CD4-positive, alpha-beta T cell (primary cell): Measurements from ENCODE around the gene SUSD2. TPM values are rescaled to one million over a fixed set of nuclear protein-coding genes. Genes with fewer than 3 reads are reported as not detected.
A peak's percentile ranks its signal among the peaks of the same experiment; 100 is the strongest.

Experiments
- ATAC-seq: fragments of 200-7000 bp; cut with Tn5 transposase; one replicate; pipeline ENCODE4 v1.10.0; 2022; ENCODE audit warnings: mild to moderate bottlenecking; ENCODE audit not compliant: poor library complexity
- CTCF ChIA-PET: fragments of 350-600 bp; sonication (Branson Sonifier 250); formaldehyde crosslinking; loops from one replicate; lab custom pipeline; 2021; ENCODE audit warnings: antibody characterized with exemption, inconsistent platforms; lab: Charles Lee
- POLR2A ChIA-PET: fragments of 350-600 bp; sonication (Branson Sonifier 250); formaldehyde crosslinking; loops from one replicate; lab custom pipeline; 2021; ENCODE audit warnings: antibody characterized with exemption, inconsistent platforms; lab: Charles Lee
- DNase-seq, 14 experiments: peaks; one replicate each; pipeline ENCODE4 v3.0.0-alpha.2; 2013 to 2020; ENCODE audit warnings: mixed read lengths in 2 of 14
- H3K27ac ChIP-seq, 2 donors: one replicate each; pipeline versions ENCODE4 v1.5.1 to v1.7.0; 2013; ENCODE audit warnings: low read length in 2 of 2, low read depth in 1 of 2, mild to moderate bottlenecking in 1 of 2
- H3K27me3 ChIP-seq, 2 experiments: 1 replicate in 1 of 2; 2 replicates in 1 of 2; pipeline versions ENCODE4 v1.6.1 to v1.7.0; 2013; ENCODE audit warnings: low read length in 2 of 2, control low read depth in 1 of 2, mild to moderate bottlenecking in 1 of 2, moderate library complexity in 1 of 2; ENCODE audit not compliant: insufficient read depth in 2 of 2, control insufficient read depth in 1 of 2
- H3K36me3 ChIP-seq: one replicate; pipeline ENCODE4 v1.6.1; 2013; ENCODE audit warnings: low read length, control low read depth; ENCODE audit not compliant: insufficient read depth
- H3K4me1 ChIP-seq: one replicate; pipeline ENCODE4 v1.6.1; 2013; ENCODE audit warnings: low read length, control low read depth; ENCODE audit not compliant: insufficient read depth
- H3K4me3 ChIP-seq: one replicate; pipeline ENCODE4 v1.5.1; 2013; ENCODE audit warnings: mild to moderate bottlenecking, low read length, moderate library complexity
- H3K9me3 ChIP-seq, 2 experiments: 1 replicate in 1 of 2; 2 replicates in 1 of 2; pipeline versions ENCODE4 v1.6.1 to v1.7.0; 2013; ENCODE audit warnings: low read length in 2 of 2, mild to moderate bottlenecking in 2 of 2, control low read depth in 1 of 2, moderate library complexity in 1 of 2; ENCODE audit not compliant: control insufficient read depth in 1 of 2, insufficient read depth in 1 of 2
- H3K27ac Mint-ChIP-seq: one replicate; pipeline ENCODE4 v1.8.0; 2020; ENCODE audit warnings: mixed read lengths
- H3K27me3 Mint-ChIP-seq: one replicate; pipeline ENCODE4 v1.8.0; 2021; ENCODE audit warnings: mixed read lengths
- H3K36me3 Mint-ChIP-seq: one replicate; pipeline ENCODE4 v1.8.0; 2021; ENCODE audit warnings: low read depth, mixed read lengths
- H3K4me1 Mint-ChIP-seq: one replicate; pipeline ENCODE4 v1.8.0; 2021; ENCODE audit warnings: low read depth, mixed read lengths
- H3K4me3 Mint-ChIP-seq: one replicate; pipeline ENCODE4 v1.8.0; 2020; ENCODE audit warnings: mild to moderate bottlenecking, mixed read lengths
- H3K9me3 Mint-ChIP-seq: one replicate; pipeline ENCODE4 v1.8.0; 2020; ENCODE audit warnings: mixed read lengths
- intact Hi-C, 2 experiments: fragments of 100-400 bp; cut with DNase I in 1 of 2; cut with micrococcal nuclease in 1 of 2; formaldehyde crosslinking; loops; one replicate each; pipeline versions ENCODE4 v1.15.1 to v1.9.0; 2023 to 2025; cut with DNase I, micrococcal nuclease
- total RNA-seq, 174 experiments: library from RNA in 2 of 174; stranded (reverse) in 2 of 174; gene quantifications; one replicate each; pipeline ENCODE4 v1.2.3 and lab custom pipeline; 2021 to 2026
- TF ChIP-seq, protein P1 (sequence below): fragments of 200-600 bp; IDR thresholded peaks from one replicate; pipeline ENCODE4 v1.8.0; 2022; ENCODE audit warnings: antibody characterized with exemption, mild to moderate bottlenecking

SUSD2 gene
- total RNA-seq, 2 experiments from 2014 or later, result 0.80 to 1.5 TPM

GRCh38 chr22:24144778-24145085 is 36.6 kb upstream of the SUSD2 start:
- Mint-ChIP-seq H3K27me3 (no peaks in the 10 kb centered on the region), H3K27ac (peak overlapping the region; percentile 88), H3K4me1 (peaks cover 91% of the 10 kb centered on the region), H3K36me3 (peaks cover 8% of the 10 kb centered on the region), H3K9me3 (no peaks in the 10 kb centered on the region), H3K4me3 (no peak overlapping the region)
- ChIA-PET POLR2A (interaction anchor here (2.1 kb wide), 1 partner anchor 12 kb away, joined by 12 read pairs; no protein-coding TSS in a partner anchor), CTCF (interaction anchor here (2.0 kb wide), 1 partner anchor 13 kb away, joined by 9 read pairs; no protein-coding TSS in a partner anchor)
- TF ChIP-seq, protein P1, sequence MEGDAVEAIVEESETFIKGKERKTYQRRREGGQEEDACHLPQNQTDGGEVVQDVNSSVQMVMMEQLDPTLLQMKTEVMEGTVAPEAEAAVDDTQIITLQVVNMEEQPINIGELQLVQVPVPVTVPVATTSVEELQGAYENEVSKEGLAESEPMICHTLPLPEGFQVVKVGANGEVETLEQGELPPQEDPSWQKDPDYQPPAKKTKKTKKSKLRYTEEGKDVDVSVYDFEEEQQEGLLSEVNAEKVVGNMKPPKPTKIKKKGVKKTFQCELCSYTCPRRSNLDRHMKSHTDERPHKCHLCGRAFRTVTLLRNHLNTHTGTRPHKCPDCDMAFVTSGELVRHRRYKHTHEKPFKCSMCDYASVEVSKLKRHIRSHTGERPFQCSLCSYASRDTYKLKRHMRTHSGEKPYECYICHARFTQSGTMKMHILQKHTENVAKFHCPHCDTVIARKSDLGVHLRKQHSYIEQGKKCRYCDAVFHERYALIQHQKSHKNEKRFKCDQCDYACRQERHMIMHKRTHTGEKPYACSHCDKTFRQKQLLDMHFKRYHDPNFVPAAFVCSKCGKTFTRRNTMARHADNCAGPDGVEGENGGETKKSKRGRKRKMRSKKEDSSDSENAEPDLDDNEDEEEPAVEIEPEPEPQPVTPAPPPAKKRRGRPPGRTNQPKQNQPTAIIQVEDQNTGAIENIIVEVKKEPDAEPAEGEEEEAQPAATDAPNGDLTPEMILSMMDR, result no peak
- no peak overlapping the region for H3K4me3 ChIP-seq
- intact Hi-C loops, result no loop called here
- H3K9me3 ChIP-seq, result no peaks in the 10 kb centered on the region
- no peaks in the 10 kb centered on the region for H3K27me3 ChIP-seq
- no peak for DNase-seq
- peak overlapping the region; percentile 44 to 46 for H3K27ac ChIP-seq
- peaks cover 6% of the 10 kb centered on the region for H3K36me3 ChIP-seq
- H3K4me1 ChIP-seq, result peaks cover 91% of the 10 kb centered on the region
- ATAC-seq, result no peak

DNA sequence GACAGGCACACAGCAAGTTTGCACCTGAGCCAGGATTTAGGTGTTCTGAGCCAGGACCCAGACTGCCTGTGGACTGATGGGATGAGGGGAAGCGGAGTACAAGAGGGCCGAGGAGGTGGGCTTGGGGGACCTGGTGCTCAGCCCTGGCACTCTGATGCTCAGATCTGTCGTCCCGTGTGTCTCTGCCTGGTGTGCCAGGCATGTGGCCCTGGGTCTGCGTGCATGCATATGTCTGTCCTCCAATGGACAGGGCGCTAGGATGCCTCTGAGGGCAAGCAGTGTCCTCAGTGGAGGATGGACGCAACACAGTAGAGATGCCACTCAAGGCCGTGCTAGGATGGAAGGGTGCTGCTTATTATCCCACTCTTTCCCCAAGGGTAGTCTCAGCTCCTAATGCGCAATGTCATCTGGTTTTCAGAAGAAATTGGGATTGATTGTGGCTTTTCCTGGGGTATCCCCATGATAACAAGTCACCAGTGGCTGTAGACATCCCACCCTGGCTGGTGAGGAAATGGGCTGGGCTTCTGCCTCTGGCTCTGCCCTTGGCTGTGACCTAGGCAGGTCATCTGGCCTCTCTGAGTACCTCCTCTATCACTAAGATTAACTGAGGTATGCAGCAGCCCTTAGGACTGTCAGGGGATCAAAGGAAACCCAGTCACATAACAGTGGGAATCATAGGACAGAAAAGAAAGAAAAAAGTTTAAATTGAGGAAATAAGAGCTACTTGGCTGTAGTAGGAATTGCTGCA is 35.7 kb upstream of the SUSD2 start:
- no peak for ATAC-seq
- Mint-ChIP-seq H3K9me3 (no peaks in the 10 kb centered on the region), H3K36me3 (peaks cover 8% of the 10 kb centered on the region), H3K27me3 (no peaks in the 10 kb centered on the region), H3K27ac (peak overlapping the region; percentile 88), H3K4me3 (peak overlapping the region; percentile 59), H3K4me1 (peaks cover 92% of the 10 kb centered on the region)
- TF ChIP-seq, protein P1, result no peak
- CTCF ChIA-PET, result interaction anchor here (2.9 kb wide), 1 partner anchor 11 kb away, joined by 23 read pairs; no protein-coding TSS in a partner anchor
- Histone ChIP-seq H3K36me3 (peaks cover 6% of the 10 kb centered on the region), H3K4me1 (peaks cover 86% of the 10 kb centered on the region), H3K4me3 (no peak overlapping the region), H3K9me3 (no peaks in the 10 kb centered on the region), H3K27me3 (no peaks in the 10 kb centered on the region), H3K27ac (peak overlapping the region in 1 of 2 donors; percentile 44)
- DNase-seq, result no peak
- intact Hi-C loops, result no loop called here
- POLR2A ChIA-PET, result interaction anchor here (0.9 to 2.4 kb wide), 4 partner anchors 11 to 135 kb away, joined by 4 to 49 read pairs (median 8); partner anchors contain the start of gene CABIN1

GRCh38 chr22:24146194-24146616 is 35.1 kb upstream of the SUSD2 start:
- Mint-ChIP-seq H3K27ac (peak overlapping the region; percentile 88), H3K27me3 (no peaks in the 10 kb centered on the region), H3K36me3 (peaks cover 7% of the 10 kb centered on the region), H3K9me3 (no peaks in the 10 kb centered on the region), H3K4me3 (peak overlapping the region; percentile 59), H3K4me1 (peaks cover 89% of the 10 kb centered on the region)
- POLR2A ChIA-PET, result interaction anchor here (0.9 to 2.4 kb wide), 3 partner anchors 10 to 136 kb away, joined by 4 to 49 read pairs (median 4); partner anchors contain the start of gene CABIN1
- Histone ChIP-seq H3K27ac (no peak overlapping the region), H3K36me3 (peaks cover 6% of the 10 kb centered on the region), H3K4me1 (peaks cover 86% of the 10 kb centered on the region), H3K4me3 (no peak overlapping the region), H3K27me3 (no peaks in the 10 kb centered on the region), H3K9me3 (no peaks in the 10 kb centered on the region)
- intact Hi-C loops, result no loop called here
- TF ChIP-seq, protein P1, result no peak
- DNase-seq, result peak in 9 of 14 experiments; percentile 31 to 68 (median 51)
- CTCF ChIA-PET, result interaction anchor here (1.3 to 2.9 kb wide), 2 partner anchors 10 to 13 kb away, joined by 5 to 23 read pairs; no protein-coding TSS in a partner anchor
- ATAC-seq, result peak; percentile 83
